Hepatocyte (in vitro differentiated cells): ENCODE data around the gene RASGRF2.

ENCODE experiments used
- CTCF ChIP-seq: fragments of 200-600 bp; sonication (generic); IDR thresholded peaks from 2 replicates; pipeline ENCODE4 v1.5.1; 2016; ENCODE audit warnings: antibody characterized with exemption, mild to moderate bottlenecking; ENCODE audit not compliant: poor library complexity
- EZH2 ChIP-seq: fragments of 200-600 bp; sonication (generic); IDR thresholded peaks from 2 replicates; pipeline ENCODE4 v1.6.1; 2016; ENCODE audit warnings: antibody characterized with exemption, mild to moderate bottlenecking, borderline replicate concordance

- no peak for TF ChIP-seq CTCF
- no peak for TF ChIP-seq EZH2
Observed at GRCh38 chr5:81164936-81165335, 204.8 kb downstream of the RASGRF2 start.
